ENCODE data around the gene EGFL8.

EGFL8 gene

DNA sequence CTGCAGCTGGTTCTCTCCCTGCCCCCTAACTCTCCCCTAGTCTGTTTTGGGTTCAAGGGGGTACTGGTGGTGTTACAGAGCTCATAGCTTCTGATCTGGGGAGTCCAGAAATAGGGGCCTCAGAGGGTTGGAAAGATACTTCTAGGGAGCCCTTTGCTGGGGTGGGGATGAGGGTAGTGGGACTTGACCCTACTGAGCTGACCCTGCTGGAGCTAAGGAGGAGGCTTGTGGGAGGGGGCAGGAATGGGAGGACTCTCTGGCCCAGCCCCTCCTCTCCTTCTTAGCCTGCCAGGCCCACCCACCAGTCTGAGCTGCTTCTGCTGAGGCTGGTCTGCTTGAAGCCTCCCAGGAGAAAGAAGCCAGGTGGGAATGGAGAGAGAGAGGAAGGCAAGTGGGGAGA, at the start of gene EGFL8:
EGFL8 (plus strand) TSS at position 301 of the 400 bp plus-strand sequence. CDS start 1,571 bp downstream, outside the sequence.
- Histone ChIP-seq H3K9ac (ENCODE audit: low read depth, low read length) (no peak within 1 kb of the TSS), H3K4me3 (ENCODE audit: low read length) (no peak within 1 kb of the TSS), H3K36me3 (ENCODE audit: insufficient read depth, low read depth, low read length) (peaks cover 32% of the 10 kb centered on the region), H3K27ac (ENCODE audit: low read length) (no peak within 1 kb of the TSS), H3K4me1 (ENCODE audit: insufficient read depth, low read length) (no peaks in the 10 kb centered on the region), H3K9me3 (ENCODE audit: insufficient read depth, low read depth, low read length) (no peaks in the 10 kb centered on the region), H3K27me3 (ENCODE audit: insufficient read depth, low read length) (no peaks in the 10 kb centered on the region)

DNA sequence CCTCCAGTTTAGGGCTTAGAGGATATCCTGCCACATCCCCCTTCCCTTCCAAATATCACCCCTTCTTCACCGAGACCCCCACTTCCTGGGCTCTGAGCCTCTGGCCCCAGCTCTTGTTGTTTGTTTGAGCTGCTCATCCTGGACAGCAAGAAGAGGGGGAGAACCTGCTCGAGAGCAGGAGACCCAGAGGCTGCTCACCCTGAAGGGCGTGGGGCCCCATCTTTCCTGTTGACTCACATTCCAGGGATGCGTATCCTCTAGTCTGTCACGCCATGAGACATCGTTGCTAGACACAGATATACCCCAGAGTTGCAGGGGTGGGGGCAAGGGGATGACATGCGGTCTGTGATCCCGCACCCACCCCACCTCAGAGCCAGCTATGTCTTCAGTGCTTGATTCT, 49.6 kb upstream of the EGFL8 start:
- Histone ChIP-seq H3K27ac (ENCODE audit: low read length) (no peak overlapping the region), H3K4me1 (ENCODE audit: insufficient read depth, low read length) (no peaks in the 10 kb centered on the region), H3K4me3 (ENCODE audit: low read length) (no peak overlapping the region), H3K36me3 (ENCODE audit: insufficient read depth, low read depth, low read length) (peaks cover 37% of the 10 kb centered on the region), H3K27me3 (ENCODE audit: insufficient read depth, low read length) (peaks cover 8% of the 10 kb centered on the region), H3K9me3 (ENCODE audit: insufficient read depth, low read depth, low read length) (no peaks in the 10 kb centered on the region), H3K9ac (ENCODE audit: low read depth, low read length) (no peak overlapping the region)

DNA sequence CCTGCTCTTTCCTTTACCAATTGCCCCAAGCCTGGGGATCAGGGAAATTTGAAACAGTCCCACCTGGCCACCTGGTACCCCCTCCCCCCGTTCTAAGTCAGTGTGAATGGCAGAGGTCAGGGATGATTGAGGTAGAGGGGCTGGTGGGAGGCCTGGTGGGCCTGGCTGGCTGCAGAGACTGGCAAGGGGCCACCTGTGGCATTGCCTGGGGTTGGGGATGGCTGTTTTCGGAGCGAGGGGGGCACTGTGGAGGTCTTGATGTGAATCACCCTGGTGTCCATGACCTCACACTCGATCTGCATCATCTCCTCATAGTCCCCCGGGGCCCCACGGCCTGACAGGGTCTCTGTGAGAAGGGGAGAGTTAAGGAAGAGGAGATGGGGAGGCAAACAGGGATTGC, 48.8 kb upstream of the EGFL8 start:
- H3K4me1 ChIP-seq (ENCODE audit: insufficient read depth, low read length) = no peaks in the 10 kb centered on the region
- H3K9me3 ChIP-seq (ENCODE audit: insufficient read depth, low read depth, low read length) = no peaks in the 10 kb centered on the region
- H3K27ac ChIP-seq (ENCODE audit: low read length) = no peak overlapping the region
- H3K36me3 ChIP-seq (ENCODE audit: insufficient read depth, low read depth, low read length) = peaks cover 40% of the 10 kb centered on the region
- no peak overlapping the region for H3K9ac ChIP-seq (ENCODE audit: low read depth, low read length)
- 0 out of 2 replicates have a peak, but pooled peaks cover under 1% of the 10 kb centered on the region for H3K27me3 ChIP-seq (ENCODE audit: insufficient read depth, low read length)
- H3K4me3 ChIP-seq (ENCODE audit: low read length) = no peak overlapping the region

DNA sequence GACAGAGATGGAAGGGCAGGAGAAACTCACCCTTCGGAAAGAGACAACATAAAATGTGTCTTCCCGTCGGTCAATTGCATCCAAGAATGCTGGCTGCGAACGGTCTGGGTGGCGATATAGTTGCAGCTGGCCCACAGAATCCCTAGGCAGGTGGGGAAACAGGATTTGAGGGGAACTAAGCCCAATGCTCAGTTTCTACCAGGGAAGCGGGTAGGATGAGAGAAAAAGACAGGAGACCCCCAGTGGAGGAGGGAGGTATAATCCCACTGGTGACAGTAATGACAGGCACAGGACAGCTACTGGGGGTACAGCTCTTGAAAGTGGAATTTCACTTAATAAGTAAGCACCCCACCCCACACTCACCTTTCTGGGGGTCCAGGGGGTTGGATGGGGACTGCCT, 47.7 kb upstream of the EGFL8 start:
- H3K9ac ChIP-seq (ENCODE audit: low read depth, low read length) = no peak overlapping the region
- no peaks in the 10 kb centered on the region for H3K9me3 ChIP-seq (ENCODE audit: insufficient read depth, low read depth, low read length)
- H3K4me3 ChIP-seq (ENCODE audit: low read length) = no peak overlapping the region
- H3K4me1 ChIP-seq (ENCODE audit: insufficient read depth, low read length) = no peaks in the 10 kb centered on the region
- peaks cover 48% of the 10 kb centered on the region for H3K36me3 ChIP-seq (ENCODE audit: insufficient read depth, low read depth, low read length)
- H3K27ac ChIP-seq (ENCODE audit: low read length) = no peak overlapping the region
- H3K27me3 ChIP-seq (ENCODE audit: insufficient read depth, low read length) = no peaks in the 10 kb centered on the region

DNA sequence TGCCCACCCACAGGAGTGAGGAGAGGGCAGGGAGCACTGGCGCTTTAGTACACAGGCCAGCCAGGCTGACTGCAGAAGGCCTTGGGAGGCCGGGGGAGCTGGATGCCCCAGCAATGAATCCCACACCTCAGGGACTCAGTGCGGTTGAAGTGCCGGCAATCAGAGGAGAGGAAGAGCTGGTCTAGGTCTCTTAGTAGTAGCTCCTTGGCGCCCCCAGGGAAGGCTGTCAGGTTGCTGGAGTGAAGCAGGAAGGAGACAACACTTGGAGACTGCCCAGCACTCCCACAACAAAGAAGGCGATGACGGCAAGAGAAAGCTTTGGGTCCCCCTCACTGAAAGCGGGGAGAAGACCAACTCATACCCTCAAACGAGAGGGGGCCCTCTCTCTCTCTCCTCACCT, 46.9 kb upstream of the EGFL8 start:
- peaks cover 54% of the 10 kb centered on the region for H3K36me3 ChIP-seq (ENCODE audit: insufficient read depth, low read depth, low read length)
- no peaks in the 10 kb centered on the region for H3K9me3 ChIP-seq (ENCODE audit: insufficient read depth, low read depth, low read length)
- H3K27ac ChIP-seq (ENCODE audit: low read length) = no peak overlapping the region
- no peaks in the 10 kb centered on the region for H3K27me3 ChIP-seq (ENCODE audit: insufficient read depth, low read length)
- no peak overlapping the region for H3K4me3 ChIP-seq (ENCODE audit: low read length)
- H3K4me1 ChIP-seq (ENCODE audit: insufficient read depth, low read length) = no peaks in the 10 kb centered on the region
- no peak overlapping the region for H3K9ac ChIP-seq (ENCODE audit: low read depth, low read length)

- Histone ChIP-seq H3K36me3 (ENCODE audit: insufficient read depth, low read depth, low read length) (peaks cover 55% of the 10 kb centered on the region), H3K4me3 (ENCODE audit: low read length) (no peak overlapping the region), H3K4me1 (ENCODE audit: insufficient read depth, low read length) (no peaks in the 10 kb centered on the region), H3K27ac (ENCODE audit: low read length) (no peak overlapping the region), H3K27me3 (ENCODE audit: insufficient read depth, low read length) (no peaks in the 10 kb centered on the region), H3K9me3 (ENCODE audit: insufficient read depth, low read depth, low read length) (no peaks in the 10 kb centered on the region), H3K9ac (ENCODE audit: low read depth, low read length) (no peak overlapping the region)
Measured at GRCh38 chr6:32118782-32119628, 45.4 kb upstream of the EGFL8 start.

DNA sequence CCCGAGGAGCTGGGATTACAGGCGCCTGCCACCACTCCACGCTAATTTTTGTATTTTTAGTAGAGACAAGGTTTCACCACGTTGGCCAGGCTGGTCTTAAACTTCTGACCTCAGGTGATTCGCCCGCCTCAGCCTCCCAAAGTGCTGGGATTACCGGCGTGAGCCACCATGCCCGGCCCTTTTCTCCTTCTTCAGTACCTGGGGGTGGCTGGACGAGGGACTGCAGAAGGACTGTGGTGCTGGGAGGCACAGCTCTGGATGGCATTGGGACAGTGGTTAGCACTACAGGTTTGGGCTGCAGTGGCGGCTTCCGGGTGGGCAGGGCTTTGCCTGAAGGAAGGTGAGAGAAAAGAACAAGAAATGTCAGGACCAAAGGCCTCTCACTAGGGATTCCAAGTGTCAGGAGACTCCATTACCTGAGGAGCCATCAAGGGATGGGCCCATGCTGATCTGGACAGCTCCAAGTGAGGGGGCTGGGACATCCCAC, 43.8 kb upstream of the EGFL8 start:
- no peak overlapping the region for H3K9ac ChIP-seq (ENCODE audit: low read depth, low read length)

DNA sequence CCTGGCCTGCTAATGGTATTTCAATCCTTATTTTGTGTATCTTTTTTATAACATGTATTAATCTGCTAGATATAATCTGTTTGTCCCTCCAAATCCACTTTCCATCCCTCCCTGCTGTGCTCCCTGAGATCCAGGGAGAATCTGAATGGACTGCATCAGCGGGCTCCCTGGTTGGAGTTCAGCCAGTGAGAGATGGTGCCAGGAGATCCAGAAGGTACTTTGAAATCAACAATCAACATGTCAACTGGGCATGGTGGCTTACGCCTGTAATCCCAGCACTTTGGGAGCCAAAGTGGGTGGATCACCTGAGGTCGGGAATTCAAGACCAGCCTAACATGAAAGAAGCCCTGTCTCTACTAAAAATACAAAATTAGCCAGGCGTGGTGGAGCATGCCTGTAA, 40.7 kb upstream of the EGFL8 start:
- Histone ChIP-seq H3K4me3 (ENCODE audit: low read length) (no peak overlapping the region), H3K4me1 (ENCODE audit: insufficient read depth, low read length) (peaks cover 7% of the 10 kb centered on the region; the same call in 1 of the 2 replicates), H3K27ac (ENCODE audit: low read length) (no peak overlapping the region), H3K27me3 (ENCODE audit: insufficient read depth, low read length) (no peaks in the 10 kb centered on the region), H3K9ac (ENCODE audit: low read depth, low read length) (no peak overlapping the region), H3K36me3 (ENCODE audit: insufficient read depth, low read depth, low read length) (peaks cover 39% of the 10 kb centered on the region), H3K9me3 (ENCODE audit: insufficient read depth, low read depth, low read length) (no peaks in the 10 kb centered on the region)

More for the DNA sequence above, 43.8 kb upstream of the EGFL8 start:
- Histone ChIP-seq H3K4me1 (ENCODE audit: insufficient read depth, low read length) (no peaks in the 10 kb centered on the region), H3K36me3 (ENCODE audit: insufficient read depth, low read depth, low read length) (peaks cover 62% of the 10 kb centered on the region), H3K27ac (ENCODE audit: low read length) (no peak overlapping the region), H3K27me3 (ENCODE audit: insufficient read depth, low read length) (no peaks in the 10 kb centered on the region), H3K4me3 (ENCODE audit: low read length) (no peak overlapping the region), H3K9me3 (ENCODE audit: insufficient read depth, low read depth, low read length) (no peaks in the 10 kb centered on the region)

GRCh38 chr6:32126880-32127279, 37.5 kb upstream of the EGFL8 start:
- Histone ChIP-seq H3K27ac (ENCODE audit: low read length) (no peak overlapping the region), H3K9me3 (ENCODE audit: insufficient read depth, low read depth, low read length) (no peaks in the 10 kb centered on the region), H3K4me1 (ENCODE audit: insufficient read depth, low read length) (peaks cover 9% of the 10 kb centered on the region; the same call in 1 of the 2 replicates), H3K27me3 (ENCODE audit: insufficient read depth, low read length) (no peaks in the 10 kb centered on the region), H3K4me3 (ENCODE audit: low read length) (peak overlapping the region; percentile 99), H3K36me3 (ENCODE audit: insufficient read depth, low read depth, low read length) (peaks cover 19% of the 10 kb centered on the region), H3K9ac (ENCODE audit: low read depth, low read length) (peak overlapping the region; percentile 99; the same call in 1 of the 2 replicates)

DNA sequence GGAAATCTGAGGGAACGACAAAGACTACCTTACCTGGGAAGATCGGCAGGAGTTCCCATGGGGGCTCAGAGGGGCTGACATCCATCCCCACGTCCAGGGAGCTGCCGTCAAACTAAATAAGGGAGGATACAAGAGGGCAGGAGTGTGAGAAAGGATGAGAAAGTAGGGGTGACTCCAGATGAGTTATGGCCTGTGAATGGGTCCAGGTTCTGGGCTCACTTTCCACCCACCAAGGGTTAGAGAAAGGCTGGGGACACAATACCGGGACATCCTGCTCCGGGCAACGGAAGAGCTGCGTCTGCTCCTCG, 37.0 kb upstream of the EGFL8 start:
- Histone ChIP-seq H3K27ac (ENCODE audit: low read length) (no peak overlapping the region), H3K4me3 (ENCODE audit: low read length) (peak overlapping the region; percentile 99), H3K9me3 (ENCODE audit: insufficient read depth, low read depth, low read length) (no peaks in the 10 kb centered on the region), H3K27me3 (ENCODE audit: insufficient read depth, low read length) (no peaks in the 10 kb centered on the region), H3K9ac (ENCODE audit: low read depth, low read length) (peak overlapping the region; percentile 99; the same call in 1 of the 2 replicates), H3K36me3 (ENCODE audit: insufficient read depth, low read depth, low read length) (peaks cover 15% of the 10 kb centered on the region), H3K4me1 (ENCODE audit: insufficient read depth, low read length) (peaks cover 9% of the 10 kb centered on the region; the same call in 1 of the 2 replicates)

- Histone ChIP-seq H3K4me3 (ENCODE audit: low read length) (peak within 1 kb of the TSS; percentile 99), H3K27me3 (ENCODE audit: insufficient read depth, low read length) (no peaks in the 10 kb centered on the region)
Measured at GRCh38 chr6:32127717-32128592, 36.4 kb upstream of the EGFL8 start, which contains the start of gene ATF6B. Gene ATF6B (minus strand): TSS chr6:32128246. CDS start chr6:32128207, 39 bp downstream.

More at GRCh38 chr6:32127717-32128592, 36.4 kb upstream of the EGFL8 start, which contains the start of gene ATF6B:
- Histone ChIP-seq H3K36me3 (ENCODE audit: insufficient read depth, low read depth, low read length) (peaks cover 15% of the 10 kb centered on the region), H3K9ac (ENCODE audit: low read depth, low read length) (peak within 1 kb of the TSS; percentile 99), H3K27ac (ENCODE audit: low read length) (peak within 1 kb of the TSS; percentile 95), H3K4me1 (ENCODE audit: insufficient read depth, low read length) (peaks cover 9% of the 10 kb centered on the region; the same call in 1 of the 2 replicates), H3K9me3 (ENCODE audit: insufficient read depth, low read depth, low read length) (no peaks in the 10 kb centered on the region)
